ENCODE measurements around the gene RETREG3.

GRCh38 chr17:42647778-42648177, 38.6 kb upstream of the RETREG3 start:
- no peak for TF ChIP-seq POLR2A (IDR thresholded peaks at IDR 0.05)
- TF ChIP-seq, protein P1, sequence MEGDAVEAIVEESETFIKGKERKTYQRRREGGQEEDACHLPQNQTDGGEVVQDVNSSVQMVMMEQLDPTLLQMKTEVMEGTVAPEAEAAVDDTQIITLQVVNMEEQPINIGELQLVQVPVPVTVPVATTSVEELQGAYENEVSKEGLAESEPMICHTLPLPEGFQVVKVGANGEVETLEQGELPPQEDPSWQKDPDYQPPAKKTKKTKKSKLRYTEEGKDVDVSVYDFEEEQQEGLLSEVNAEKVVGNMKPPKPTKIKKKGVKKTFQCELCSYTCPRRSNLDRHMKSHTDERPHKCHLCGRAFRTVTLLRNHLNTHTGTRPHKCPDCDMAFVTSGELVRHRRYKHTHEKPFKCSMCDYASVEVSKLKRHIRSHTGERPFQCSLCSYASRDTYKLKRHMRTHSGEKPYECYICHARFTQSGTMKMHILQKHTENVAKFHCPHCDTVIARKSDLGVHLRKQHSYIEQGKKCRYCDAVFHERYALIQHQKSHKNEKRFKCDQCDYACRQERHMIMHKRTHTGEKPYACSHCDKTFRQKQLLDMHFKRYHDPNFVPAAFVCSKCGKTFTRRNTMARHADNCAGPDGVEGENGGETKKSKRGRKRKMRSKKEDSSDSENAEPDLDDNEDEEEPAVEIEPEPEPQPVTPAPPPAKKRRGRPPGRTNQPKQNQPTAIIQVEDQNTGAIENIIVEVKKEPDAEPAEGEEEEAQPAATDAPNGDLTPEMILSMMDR (IDR thresholded peaks at IDR 0.05) = no peak
- no peak for TF ChIP-seq POLR2AphosphoS5 (IDR thresholded peaks at IDR 0.05)
